Stimulated activated CD8-positive, alpha-beta memory T cell treated with anti-CD3 and anti-CD28 coated beads, Interleukin-12 subunit alpha, Interleukin-12 subunit beta, amount 100 ng/mL, for 4 hours (primary cell): ENCODE data around the gene THOC6.

Experiments
- DNase-seq: peaks from one replicate; pipeline ENCODE4 v3.0.0-alpha.2; 2020; ENCODE audit warnings: low read depth

The THOC6 gene

GRCh38 chr16:3015865-3016521, 7.8 kb upstream of the THOC6 start:
- no peak for DNase-seq

DNA sequence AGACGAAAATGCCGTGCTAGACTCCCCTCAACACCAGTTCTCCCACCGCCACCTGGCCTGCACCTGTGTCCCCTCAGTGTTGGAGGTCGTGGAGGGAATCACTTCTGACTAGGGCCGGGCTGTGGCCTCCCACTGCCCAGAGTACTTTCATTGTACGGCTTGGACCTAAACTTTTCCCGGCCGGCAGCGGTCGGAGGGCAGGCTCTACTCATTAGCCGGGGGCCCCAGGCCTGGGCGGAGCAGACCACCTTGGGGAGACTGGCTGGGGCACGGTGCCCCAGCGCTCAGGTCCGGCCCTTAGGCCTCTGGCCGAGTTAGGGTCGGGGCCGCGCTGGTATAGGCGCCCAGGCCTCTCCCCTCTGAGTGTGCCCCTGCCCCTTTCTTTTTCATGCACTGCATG, 6.5 kb upstream of the THOC6 start:
- no peak for DNase-seq

DNA sequence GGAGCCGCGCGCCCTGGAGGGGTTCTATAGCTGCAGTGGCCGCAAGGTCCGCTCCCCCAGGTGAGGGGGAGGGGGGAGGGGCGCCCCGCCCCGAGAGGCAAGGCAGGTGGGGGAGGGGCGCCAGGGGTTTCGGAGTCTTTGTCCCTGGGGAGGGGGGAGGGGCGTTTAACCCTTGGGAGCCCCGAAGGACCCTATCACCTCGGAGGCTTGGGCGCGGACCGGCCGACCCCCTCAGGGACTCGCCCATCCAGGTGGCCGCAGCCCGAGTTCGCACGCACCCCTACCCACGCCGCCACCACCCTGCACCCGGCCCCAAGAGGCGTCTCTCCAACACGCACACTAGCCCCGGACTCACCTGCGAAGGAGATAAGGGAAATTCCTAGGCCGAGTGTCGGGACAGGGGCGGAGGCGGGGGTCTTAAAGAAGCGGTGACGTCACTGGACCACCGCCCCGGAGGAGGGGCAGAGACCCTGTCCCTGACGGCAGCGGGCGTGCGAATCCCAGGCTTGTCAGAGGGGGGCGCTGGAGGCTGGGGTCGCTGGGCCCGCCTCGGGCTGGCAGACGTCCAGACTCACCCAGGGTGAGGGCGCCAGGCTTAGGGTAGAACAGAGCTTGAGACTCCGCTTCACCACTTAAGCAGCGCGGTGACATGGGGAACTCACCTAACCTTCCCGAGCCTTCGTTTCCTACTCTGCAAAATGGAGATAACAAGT, 5.9 kb upstream of the THOC6 start, which contains the start of gene CLDN6:
CLDN6 (minus strand) TSS at position 390 of the 713 bp plus-strand sequence. CDS start 2,162 bp downstream, outside the sequence.
- DNase-seq: no peak

GRCh38 chr16:3019594-3020246, 4.1 kb upstream of the THOC6 start:
- no peak for DNase-seq

- peak; percentile 61 for DNase-seq
Measured at GRCh38 chr16:3020247-3020603, 3.6 kb upstream of the THOC6 start, which contains the start of gene TNFRSF12A. Gene TNFRSF12A (plus strand): TSS chr16:3020368. CDS start chr16:3020398, 30 bp downstream.

DNA sequence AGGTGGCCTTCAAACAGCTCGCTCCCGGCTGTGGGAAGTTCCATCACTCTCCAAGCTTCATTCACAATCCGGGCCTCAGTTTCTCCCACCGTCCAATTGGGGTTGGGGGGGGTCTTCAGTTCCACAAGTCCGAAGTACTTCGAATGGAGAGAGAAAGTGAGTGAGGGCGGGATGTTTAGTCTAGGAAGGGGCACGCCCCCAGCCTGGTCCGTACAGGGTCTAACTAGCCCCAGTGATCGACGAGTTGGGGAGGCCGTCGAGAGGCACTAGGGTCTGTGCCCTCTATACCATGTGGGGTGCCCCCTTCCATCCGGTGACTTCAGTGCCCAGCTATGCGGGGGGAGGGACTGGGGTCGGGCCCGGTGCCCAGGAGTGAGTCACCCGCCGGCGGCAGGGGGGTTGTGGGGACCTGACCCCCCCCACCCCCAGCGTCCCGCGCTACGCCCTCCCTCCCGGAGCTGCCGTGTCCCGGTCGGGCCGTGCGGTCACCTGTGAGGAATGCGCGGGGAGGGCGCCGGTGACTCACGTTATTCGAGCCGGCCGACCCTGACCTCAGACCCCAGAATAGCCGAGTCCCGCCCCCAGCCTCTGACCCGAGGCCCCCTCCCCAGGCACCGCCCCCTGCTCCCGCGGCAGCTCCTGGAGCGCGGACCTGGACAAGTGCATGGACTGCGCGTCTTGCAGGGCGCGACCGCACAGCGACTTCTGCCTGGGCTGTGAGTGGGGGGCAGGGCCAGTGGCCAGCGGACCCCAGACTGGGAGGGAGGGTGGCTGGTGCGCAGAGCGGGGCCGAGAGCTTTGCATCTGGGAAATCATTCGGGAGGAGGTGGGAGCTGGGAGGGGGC, 3.0 kb upstream of the THOC6 start:
- DNase-seq: peak; percentile 67

DNA sequence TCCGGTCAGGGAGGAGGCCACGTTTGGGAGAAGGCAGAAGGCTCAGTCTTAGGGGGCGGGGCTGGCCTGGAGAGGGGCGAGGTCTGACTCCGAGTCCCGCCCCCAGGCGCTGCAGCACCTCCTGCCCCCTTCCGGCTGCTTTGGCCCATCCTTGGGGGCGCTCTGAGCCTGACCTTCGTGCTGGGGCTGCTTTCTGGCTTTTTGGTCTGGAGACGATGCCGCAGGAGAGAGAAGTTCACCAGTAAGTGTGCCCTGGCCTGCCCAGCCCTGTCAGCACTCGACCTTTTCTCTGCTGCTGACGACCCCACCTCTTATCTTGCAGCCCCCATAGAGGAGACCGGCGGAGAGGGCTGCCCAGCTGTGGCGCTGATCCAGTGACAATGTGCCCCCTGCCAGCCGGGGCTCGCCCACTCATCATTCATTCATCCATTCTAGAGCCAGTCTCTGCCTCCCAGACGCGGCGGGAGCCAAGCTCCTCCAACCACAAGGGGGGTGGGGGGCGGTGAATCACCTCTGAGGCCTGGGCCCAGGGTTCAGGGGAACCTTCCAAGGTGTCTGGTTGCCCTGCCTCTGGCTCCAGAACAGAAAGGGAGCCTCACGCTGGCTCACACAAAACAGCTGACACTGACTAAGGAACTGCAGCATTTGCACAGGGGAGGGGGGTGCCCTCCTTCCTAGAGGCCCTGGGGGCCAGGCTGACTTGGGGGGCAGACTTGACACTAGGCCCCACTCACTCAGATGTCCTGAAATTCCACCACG, 2.2 kb upstream of the THOC6 start:
- peak; percentile 76 for DNase-seq

DNA sequence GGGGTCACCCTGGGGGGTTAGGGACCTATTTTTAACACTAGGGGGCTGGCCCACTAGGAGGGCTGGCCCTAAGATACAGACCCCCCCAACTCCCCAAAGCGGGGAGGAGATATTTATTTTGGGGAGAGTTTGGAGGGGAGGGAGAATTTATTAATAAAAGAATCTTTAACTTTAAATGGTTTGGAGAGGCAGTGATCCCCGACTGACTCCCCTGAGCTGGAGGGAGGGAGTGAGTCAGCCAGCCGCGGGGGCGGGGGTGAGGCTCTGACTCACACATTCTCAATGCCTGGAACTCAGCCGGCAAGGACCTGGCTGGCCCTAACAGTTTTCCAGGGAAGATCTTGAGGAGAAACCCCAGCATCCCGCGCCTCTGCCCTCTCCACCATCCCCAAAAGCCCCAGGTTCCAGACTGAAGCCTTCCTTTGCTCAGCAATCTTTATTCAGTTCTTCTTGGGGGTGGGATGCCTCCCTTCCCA, 1.6 kb upstream of the THOC6 start:
- peak; percentile 84 for DNase-seq

DNA sequence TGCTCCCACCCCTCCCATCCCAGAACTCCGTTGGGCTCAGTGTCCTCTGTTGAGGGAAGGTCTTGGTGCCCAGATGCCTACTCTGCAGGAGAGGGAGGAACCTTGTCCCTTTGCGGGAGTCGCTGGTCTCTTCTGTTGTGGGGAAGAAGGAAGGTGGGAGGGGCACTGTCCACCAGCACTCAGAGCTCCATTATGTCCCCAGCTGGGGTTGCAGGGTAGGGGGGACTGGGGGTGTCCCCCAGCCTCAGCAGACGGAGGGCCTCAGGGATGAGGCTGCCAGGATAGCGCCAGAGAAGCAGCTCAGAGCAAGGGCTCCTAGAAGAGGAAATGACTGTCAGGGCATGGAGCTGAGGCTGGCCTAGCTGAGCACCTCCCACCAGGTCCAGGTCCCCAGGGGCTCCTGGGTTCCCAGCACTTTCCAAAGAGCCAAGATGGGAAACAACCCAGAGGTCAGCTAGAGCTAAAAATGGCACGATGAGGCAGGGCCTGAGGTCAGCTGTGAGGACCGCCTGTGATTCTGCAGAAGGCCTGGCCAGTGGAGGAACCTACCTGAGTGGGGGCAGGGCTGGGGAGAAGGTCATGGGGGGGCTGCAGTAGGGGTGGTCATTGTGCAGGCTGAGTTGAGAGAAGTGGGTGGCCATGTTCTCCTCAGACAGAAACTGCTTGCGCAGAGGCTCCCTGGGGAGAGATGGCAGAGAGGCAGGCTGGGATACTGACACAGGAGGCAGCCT, 986 bp upstream of the THOC6 start:
- no peak for DNase-seq

DNA sequence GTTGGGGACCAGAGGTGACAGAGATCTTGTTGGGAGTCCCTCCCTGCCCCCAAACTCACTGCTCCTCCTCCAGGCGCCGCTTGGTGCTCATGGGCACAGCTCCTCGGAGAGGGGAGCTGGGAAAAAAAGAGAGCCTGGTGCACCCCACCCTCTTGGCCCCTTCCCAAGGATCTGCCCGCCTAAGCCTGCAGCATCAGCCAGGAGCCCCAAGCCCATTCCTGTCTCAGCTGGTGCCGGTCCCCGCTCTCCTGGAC, 493 bp upstream of the THOC6 start:
- DNase-seq: no peak

DNA sequence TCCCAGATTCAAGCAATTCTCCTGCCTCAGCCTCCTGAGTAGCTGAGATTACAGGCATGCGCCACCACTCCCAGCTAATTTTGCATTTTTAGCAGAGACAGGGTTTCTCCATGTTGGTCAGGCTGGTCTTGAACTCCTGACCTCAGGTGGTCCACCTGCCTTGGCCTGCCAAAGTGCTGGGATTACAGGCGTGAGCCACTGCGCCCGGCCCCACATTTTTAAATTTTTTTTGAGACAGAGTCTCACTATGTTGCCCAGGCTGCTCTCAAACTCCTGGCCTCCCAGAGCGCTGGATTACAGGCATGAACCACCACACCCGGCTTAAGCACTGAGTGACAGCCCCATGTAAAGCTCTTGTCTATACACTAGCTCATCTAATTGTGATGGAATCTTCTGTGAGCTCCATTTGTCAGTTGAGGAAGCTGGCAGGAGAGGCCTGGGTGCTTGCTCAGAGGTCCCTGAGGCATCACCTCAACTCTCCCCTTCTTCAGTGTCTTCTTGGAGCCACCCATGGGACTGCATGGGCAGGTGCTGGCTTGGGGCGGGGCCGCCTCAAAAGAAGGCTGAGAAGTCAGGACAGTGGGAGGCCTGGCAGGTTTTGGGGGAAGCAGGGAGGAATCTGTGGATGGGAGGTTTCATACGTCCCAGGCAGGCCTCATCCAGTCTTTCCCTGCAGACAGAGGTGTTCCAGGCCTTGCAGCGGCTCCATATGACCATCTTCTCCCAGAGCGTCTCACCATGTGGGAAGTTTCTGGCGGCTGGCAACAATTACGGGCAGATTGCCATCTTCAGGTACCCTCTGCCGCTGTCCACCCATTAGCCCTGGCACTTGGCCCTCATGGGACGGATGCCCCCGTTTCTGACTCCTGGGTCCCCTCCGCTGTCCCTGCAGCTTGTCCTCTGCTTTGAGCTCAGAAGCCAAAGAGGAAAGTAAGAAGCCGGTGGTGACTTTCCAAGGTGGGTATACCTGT, 1.5 kb downstream of the THOC6 start:
- DNase-seq: no peak

DNA sequence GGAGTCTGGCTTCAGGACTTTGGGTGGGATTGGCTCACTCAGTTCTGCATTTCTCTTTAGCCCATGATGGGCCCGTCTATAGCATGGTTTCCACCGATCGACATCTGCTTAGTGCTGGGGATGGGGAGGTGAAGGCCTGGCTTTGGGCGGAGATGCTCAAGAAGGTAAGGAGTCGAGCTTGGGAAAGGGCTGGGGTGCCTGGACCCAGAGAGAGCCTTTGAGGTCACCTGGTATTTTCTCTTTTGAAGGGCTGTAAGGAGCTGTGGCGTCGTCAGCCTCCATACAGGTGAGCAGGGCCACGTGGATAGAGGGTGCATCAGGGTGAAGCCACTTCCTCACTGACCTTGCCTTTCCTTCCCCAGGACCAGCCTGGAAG, 2.2 kb downstream of the THOC6 start:
- no peak for DNase-seq

- DNase-seq: no peak
Measured at GRCh38 chr16:3026609-3027488, 3.0 kb downstream of the THOC6 start.

DNA sequence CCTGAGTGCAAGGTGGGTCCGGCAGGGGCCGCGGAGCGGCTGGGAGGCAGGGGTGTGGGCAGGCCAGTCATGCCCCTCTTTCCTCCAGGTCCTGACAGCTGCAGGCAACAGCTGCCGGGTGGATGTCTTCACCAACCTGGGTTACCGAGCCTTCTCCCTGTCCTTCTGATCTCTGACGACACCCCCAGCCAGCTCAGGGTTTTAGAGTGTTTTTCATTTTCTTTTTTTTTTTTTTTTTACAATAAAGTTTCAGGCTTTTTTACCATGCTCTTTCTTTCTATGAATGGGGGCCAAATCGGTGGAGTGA, 3.6 kb downstream of the THOC6 start:
- DNase-seq: no peak

DNA sequence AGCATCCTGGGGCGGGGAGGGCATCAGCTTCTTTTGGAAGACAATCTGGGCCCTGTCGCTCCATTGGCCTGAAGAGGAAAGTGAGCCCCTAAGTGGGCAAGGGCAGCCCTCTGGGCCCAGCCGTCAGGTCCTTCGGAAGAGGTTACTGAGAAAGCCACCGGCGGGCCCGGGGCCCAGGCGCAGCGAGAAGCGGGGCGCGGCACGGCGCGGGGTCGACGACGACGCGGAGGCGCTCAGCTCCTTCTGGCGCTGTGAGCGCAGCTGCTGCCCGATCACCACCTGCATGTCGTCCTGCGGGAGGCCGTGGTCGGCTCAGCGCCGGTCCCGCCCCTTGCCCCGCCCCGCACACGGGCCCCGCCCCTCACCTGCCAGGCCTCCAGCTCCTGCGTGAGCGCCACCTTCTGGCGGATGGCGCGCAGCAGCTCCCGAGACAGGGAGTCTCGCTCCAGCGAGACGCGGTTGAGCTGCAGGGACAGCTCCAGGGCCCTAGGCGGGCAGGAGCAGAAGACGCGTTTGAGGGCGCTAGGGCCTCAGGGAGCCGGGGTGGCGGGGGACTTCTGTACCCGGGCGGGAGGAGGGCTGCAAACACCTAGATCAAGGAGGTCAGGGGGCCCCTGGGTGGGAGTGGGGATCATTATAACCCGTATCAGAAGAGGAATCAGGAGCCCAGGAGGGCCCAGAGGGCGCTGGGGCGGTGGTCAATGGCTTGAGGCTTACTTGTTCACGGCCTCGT, 4.3 kb downstream of the THOC6 start:
- DNase-seq: peak; percentile 77

DNA sequence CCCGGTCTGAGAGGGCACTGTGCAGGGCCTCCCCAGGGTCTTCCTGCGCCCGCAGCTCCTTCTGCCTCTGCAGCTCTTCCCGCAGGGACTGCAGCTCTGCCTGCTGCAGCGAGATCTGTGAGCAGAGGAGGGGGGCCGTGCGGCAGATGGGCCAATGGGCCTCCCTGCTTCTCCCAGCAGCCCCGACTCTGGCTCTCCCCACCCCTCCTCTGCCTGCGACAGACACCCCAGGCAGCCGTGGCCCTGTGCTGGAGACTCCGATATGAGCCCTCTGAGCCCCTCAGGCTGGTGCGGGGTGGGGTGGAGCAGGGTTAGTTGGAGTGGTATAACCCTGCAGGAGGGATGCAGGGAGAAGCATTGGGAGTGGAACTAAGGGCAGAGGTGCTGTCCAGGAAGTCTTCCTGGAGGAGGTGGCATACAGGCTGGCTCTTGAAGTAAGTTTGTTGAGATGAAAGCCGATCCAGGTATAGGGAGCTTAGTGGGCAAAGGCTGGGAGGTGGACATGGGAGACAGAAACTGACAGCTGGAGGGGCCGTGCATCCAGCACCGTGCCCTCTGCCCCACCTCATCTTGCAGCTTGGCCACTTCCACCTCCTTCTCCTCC, 5.0 kb downstream of the THOC6 start:
- DNase-seq: no peak

GRCh38 chr16:3029491-3030221, 5.8 kb downstream of the THOC6 start:
- DNase-seq: no peak
